ENCODE measurements around the gene FCHO1. TPM values are rescaled to one million over a fixed set of nuclear protein-coding genes. Genes with fewer than 3 reads are reported as not detected.
A peak's percentile ranks its signal among the peaks of the same experiment; 100 is the strongest.

Gene FCHO1
- total RNA-seq, 2 experiments from 2014 or later, result 40.7 to 43.1 TPM

DNA sequence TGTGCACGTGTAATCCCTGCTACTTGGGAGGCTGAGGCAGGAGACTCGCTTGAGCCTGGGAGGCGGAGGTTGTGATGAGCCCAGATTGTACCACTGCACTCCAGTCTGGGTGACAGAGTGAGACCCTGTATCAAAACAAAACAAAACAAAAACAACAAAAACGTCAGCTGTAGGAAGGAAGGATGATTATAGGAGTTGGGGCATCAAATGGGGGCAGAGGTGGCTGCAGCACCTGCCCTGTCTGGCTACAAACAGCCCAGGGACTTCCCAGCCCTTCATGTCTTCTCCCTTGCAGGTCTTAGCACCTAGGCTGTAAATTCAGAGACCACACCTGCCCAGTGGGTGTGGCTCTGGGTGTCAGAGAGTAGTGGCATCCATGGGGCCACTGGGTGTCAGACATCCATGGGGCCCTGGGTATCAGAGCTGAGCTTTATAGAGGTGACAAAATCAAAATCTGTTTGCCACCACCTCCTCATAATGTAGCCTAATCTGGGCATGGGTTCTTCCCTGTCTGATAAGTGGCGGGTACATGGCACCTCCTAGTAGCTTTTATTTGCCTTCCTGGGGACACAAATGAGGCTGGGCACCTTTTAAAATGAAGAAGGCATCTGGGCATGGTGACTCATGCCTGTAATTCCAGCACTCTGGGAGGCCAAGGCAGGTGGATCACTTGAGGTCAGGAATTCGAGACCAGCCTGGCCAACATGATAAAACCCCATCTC, 38.9 kb downstream of the FCHO1 start:
- no peak overlapping the region for H3K4me3 Mint-ChIP-seq
- peaks cover 43% of the 10 kb centered on the region for H3K4me1 Mint-ChIP-seq (ENCODE audit: low read depth)
- POLR2A ChIA-PET, result interaction anchor here (0.6 to 2.0 kb wide), 2 partner anchors 11 to 60 kb away, joined by 3 to 7 read pairs; no protein-coding TSS in a partner anchor
- DNase-seq, result peak in 3 of 14 experiments; percentile 11 to 71 (median 55)
- no peaks in the 10 kb centered on the region for H3K27me3 ChIP-seq (ENCODE audit: control insufficient read depth in 1 of 2, insufficient read depth in 2 of 2, low read length in 2 of 2)
- peaks cover 22% of the 10 kb centered on the region for H3K36me3 ChIP-seq (ENCODE audit: insufficient read depth, low read length)
- H3K27ac Mint-ChIP-seq, result peak overlapping the region; percentile 55
- CTCF ChIA-PET, result interaction anchor here (0.7 kb wide), 1 partner anchor 65 kb away, joined by 3 read pairs; no protein-coding TSS in a partner anchor
- H3K4me1 ChIP-seq (ENCODE audit: insufficient read depth, low read length), result peaks cover 39% of the 10 kb centered on the region
- H3K9me3 ChIP-seq (ENCODE audit: control insufficient read depth in 1 of 2, insufficient read depth in 1 of 2, low read length in 2 of 2), result no peaks in the 10 kb centered on the region
- intact Hi-C loops (cut with DNase I, micrococcal nuclease), result no loop called here
- no peak overlapping the region for H3K27ac ChIP-seq (ENCODE audit: low read depth in 1 of 2, low read length in 2 of 2)
- H3K4me3 ChIP-seq (ENCODE audit: low read length), result no peak overlapping the region
- no peaks in the 10 kb centered on the region for H3K9me3 Mint-ChIP-seq
- peaks cover 35% of the 10 kb centered on the region for H3K36me3 Mint-ChIP-seq (ENCODE audit: low read depth)
- ATAC-seq (ENCODE audit: poor library complexity), result peak; percentile 59
- H3K27me3 Mint-ChIP-seq, result no peaks in the 10 kb centered on the region
- TF ChIP-seq, protein P1, sequence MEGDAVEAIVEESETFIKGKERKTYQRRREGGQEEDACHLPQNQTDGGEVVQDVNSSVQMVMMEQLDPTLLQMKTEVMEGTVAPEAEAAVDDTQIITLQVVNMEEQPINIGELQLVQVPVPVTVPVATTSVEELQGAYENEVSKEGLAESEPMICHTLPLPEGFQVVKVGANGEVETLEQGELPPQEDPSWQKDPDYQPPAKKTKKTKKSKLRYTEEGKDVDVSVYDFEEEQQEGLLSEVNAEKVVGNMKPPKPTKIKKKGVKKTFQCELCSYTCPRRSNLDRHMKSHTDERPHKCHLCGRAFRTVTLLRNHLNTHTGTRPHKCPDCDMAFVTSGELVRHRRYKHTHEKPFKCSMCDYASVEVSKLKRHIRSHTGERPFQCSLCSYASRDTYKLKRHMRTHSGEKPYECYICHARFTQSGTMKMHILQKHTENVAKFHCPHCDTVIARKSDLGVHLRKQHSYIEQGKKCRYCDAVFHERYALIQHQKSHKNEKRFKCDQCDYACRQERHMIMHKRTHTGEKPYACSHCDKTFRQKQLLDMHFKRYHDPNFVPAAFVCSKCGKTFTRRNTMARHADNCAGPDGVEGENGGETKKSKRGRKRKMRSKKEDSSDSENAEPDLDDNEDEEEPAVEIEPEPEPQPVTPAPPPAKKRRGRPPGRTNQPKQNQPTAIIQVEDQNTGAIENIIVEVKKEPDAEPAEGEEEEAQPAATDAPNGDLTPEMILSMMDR (IDR thresholded peaks at IDR 0.05), result no peak

DNA sequence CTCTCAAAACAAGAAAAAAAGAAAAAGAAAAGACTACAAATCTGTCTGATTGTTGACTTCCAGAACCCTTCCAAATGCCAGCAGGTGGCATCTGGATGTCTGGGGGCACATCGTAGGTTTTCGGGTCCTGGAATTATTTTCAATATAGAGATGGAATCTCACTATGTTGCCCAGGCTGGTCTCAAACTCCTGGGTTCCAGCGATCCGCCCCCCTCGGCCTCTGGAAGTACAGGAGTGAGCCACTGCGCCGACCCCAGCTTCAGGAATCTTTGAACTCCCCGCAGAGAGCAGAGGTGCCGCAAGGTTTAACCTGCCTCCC, 43.1 kb downstream of the FCHO1 start:
- Mint-ChIP-seq H3K27me3 (no peaks in the 10 kb centered on the region), H3K27ac (peak overlapping the region; percentile 72), H3K36me3 (ENCODE audit: low read depth) (peaks cover 7% of the 10 kb centered on the region), H3K4me1 (ENCODE audit: low read depth) (peaks cover 72% of the 10 kb centered on the region), H3K9me3 (no peaks in the 10 kb centered on the region), H3K4me3 (peak overlapping the region; percentile 82)
- intact Hi-C loops (cut with DNase I, micrococcal nuclease), result no loop called here
- no peaks in the 10 kb centered on the region for H3K36me3 ChIP-seq (ENCODE audit: insufficient read depth, low read length)
- H3K9me3 ChIP-seq (ENCODE audit: control insufficient read depth in 1 of 2, insufficient read depth in 1 of 2, low read length in 2 of 2), result no peaks in the 10 kb centered on the region
- H3K4me3 ChIP-seq (ENCODE audit: low read length), result no peak overlapping the region
- H3K27ac ChIP-seq (ENCODE audit: low read depth in 1 of 2, low read length in 2 of 2), result no peak overlapping the region
- TF ChIP-seq, protein P1 (IDR thresholded peaks at IDR 0.05), result no peak
- CTCF ChIA-PET, result interaction anchor here (1.5 kb wide), 1 partner anchor 61 kb away, joined by 8 read pairs; no protein-coding TSS in a partner anchor
- no peaks in the 10 kb centered on the region for H3K27me3 ChIP-seq (ENCODE audit: control insufficient read depth in 1 of 2, insufficient read depth in 2 of 2, low read length in 2 of 2)
- POLR2A ChIA-PET, result interaction anchor here (1.3 to 1.9 kb wide), 2 partner anchors 9 to 56 kb away, joined by 5 read pairs; no protein-coding TSS in a partner anchor
- ATAC-seq (ENCODE audit: poor library complexity), result no peak
- DNase-seq, result no peak
- H3K4me1 ChIP-seq (ENCODE audit: insufficient read depth, low read length), result peaks cover 66% of the 10 kb centered on the region

DNA sequence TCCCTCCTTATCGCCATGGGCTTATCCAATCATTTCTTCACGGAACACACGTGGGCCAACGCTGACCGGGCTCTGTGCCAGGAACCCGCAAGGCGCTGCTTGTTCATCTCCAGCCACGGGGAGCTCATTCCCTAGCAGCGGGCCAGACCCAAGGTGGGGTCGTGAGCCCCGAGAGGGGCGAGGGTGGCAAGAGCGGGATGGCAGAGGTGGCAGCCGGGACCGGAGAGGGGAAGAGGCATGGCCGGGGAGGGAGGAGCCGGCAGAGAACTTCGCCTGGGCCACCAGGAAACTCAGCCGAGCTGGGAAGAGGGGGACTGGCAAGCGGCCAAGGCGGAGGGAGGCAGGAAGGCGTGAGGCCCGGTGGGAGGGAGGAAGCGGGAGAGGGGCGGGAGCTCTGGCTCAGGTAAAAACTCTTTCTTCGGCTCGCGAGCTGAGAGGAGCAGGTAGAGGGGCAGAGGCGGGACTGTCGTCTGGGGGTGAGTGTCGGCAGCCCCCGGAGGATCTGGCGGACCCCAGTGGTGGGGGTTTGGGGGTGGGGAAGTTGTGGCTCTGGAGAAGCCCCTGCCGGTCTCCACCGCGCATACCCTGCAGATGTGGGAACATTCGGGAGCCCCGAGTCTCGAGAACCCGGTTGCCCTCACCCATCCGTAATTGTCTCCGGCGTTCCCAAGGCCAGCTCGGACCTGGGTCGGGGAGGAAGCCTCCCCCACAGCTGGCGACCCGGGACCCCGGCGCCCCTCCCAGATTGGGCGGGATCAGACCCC, 43.6 kb downstream of the FCHO1 start, which contains the start of gene B3GNT3:
B3GNT3 (plus strand) TSS at position 408 of the 764 bp plus-strand sequence. CDS start 12,670 bp downstream, outside the sequence.
- peaks cover 66% of the 10 kb centered on the region for H3K4me1 ChIP-seq (ENCODE audit: insufficient read depth, low read length)
- DNase-seq (peak in 7 of 14 experiments; percentile 17 to 62 (median 31)), ATAC-seq (ENCODE audit: poor library complexity) (peak; percentile 30)
- ChIA-PET POLR2A (interaction anchor here (0.6 to 1.9 kb wide), 6 partner anchors 8 to 55 kb away, joined by 3 to 5 read pairs (median 3); no protein-coding TSS in a partner anchor), CTCF (interaction anchor here (1.5 kb wide), 1 partner anchor 61 kb away, joined by 8 read pairs; no protein-coding TSS in a partner anchor)
- H3K27me3 ChIP-seq (ENCODE audit: control insufficient read depth in 1 of 2, insufficient read depth in 2 of 2, low read length in 2 of 2), result no peaks in the 10 kb centered on the region
- H3K27me3 Mint-ChIP-seq, result no peaks in the 10 kb centered on the region
- no peaks in the 10 kb centered on the region for H3K36me3 ChIP-seq (ENCODE audit: insufficient read depth, low read length)
- TF ChIP-seq, protein P1 (IDR thresholded peaks at IDR 0.05), result no peak
- H3K36me3 Mint-ChIP-seq (ENCODE audit: low read depth), result peaks cover 5% of the 10 kb centered on the region
- H3K9me3 ChIP-seq (ENCODE audit: control insufficient read depth in 1 of 2, insufficient read depth in 1 of 2, low read length in 2 of 2), result no peaks in the 10 kb centered on the region
- no peaks in the 10 kb centered on the region for H3K9me3 Mint-ChIP-seq
- H3K27ac ChIP-seq (ENCODE audit: low read depth in 1 of 2, low read length in 2 of 2), result no peak within 1 kb of the TSS
- intact Hi-C loops (cut with DNase I, micrococcal nuclease), result no loop called here
- H3K4me3 Mint-ChIP-seq, result peak within 1 kb of the TSS; percentile 82
- H3K27ac Mint-ChIP-seq, result peak within 1 kb of the TSS; percentile 72
- peak within 1 kb of the TSS; percentile 44 for H3K4me3 ChIP-seq (ENCODE audit: low read length)
- peaks cover 71% of the 10 kb centered on the region for H3K4me1 Mint-ChIP-seq (ENCODE audit: low read depth)

Measured in CD4-positive, alpha-beta T cell (primary cell).